SH-SY5Y (cell line): Measurements from ENCODE around the gene S100A9.

Source experiments
- GATA2 ChIP-seq: IDR thresholded peaks from 2 replicates; pipeline ENCODE4 v1.6.1; 2011; ENCODE audit warnings: mild to moderate bottlenecking, low read depth, low read length
- GATA3 ChIP-seq: IDR thresholded peaks from 2 replicates; pipeline ENCODE4 v1.6.1; 2011; ENCODE audit warnings: low read depth, mild to moderate bottlenecking, low read length, moderate library complexity

GRCh38 chr1:153349363-153350320 lies 8.0 kb upstream of the S100A9 start:
- TF ChIP-seq GATA2 (no peak), GATA3 (no peak)
